Nephron progenitor cell (in vitro differentiated cells): ENCODE measurements around the gene VWC2L.

Experiments
- DNase-seq: peaks from one replicate; pipeline ENCODE4 v3.0.0; 2021
- H3K27ac Mint-ChIP-seq: 2 replicates; pipeline ENCODE4 v1.8.0; 2021; ENCODE audit warnings: mild to moderate bottlenecking, moderate library complexity, mixed read lengths
- H3K27me3 Mint-ChIP-seq: 2 replicates; pipeline ENCODE4 v1.8.0; 2021; ENCODE audit warnings: mild to moderate bottlenecking, low read depth, mixed read lengths; ENCODE audit not compliant: poor library complexity
- H3K36me3 Mint-ChIP-seq: 2 replicates; pipeline ENCODE4 v1.8.0; 2021; ENCODE audit warnings: low read depth, mixed read lengths
- H3K4me1 Mint-ChIP-seq: 2 replicates; pipeline ENCODE4 v1.8.0; 2021; ENCODE audit warnings: mixed read lengths
- H3K4me3 Mint-ChIP-seq: 2 replicates; pipeline ENCODE4 v1.8.0; 2021; ENCODE audit warnings: mild to moderate bottlenecking, moderate library complexity, mixed read lengths
- H3K9me3 Mint-ChIP-seq: 2 replicates; pipeline ENCODE4 v1.8.0; 2021; ENCODE audit warnings: mild to moderate bottlenecking, moderate library complexity, mixed read lengths
- CTCF ChIP-seq: fragments of 200-600 bp; sonication (generic); IDR thresholded peaks from 2 replicates; pipeline ENCODE4 v1.5.0; 2021; ENCODE audit warnings: antibody characterized with exemption

VWC2L gene

GRCh38 chr2:214557884-214558283, 147.0 kb downstream of the VWC2L start:
- peaks cover 16% of the 10 kb centered on the region for H3K9me3 Mint-ChIP-seq
- no peak overlapping the region for H3K27ac Mint-ChIP-seq
- no peaks in the 10 kb centered on the region for H3K36me3 Mint-ChIP-seq
- H3K4me3 Mint-ChIP-seq, result no peak overlapping the region
- H3K27me3 Mint-ChIP-seq, result no peaks in the 10 kb centered on the region
- TF ChIP-seq CTCF, result no peak
- no peaks in the 10 kb centered on the region for H3K4me1 Mint-ChIP-seq
- DNase-seq, result no peak

DNA sequence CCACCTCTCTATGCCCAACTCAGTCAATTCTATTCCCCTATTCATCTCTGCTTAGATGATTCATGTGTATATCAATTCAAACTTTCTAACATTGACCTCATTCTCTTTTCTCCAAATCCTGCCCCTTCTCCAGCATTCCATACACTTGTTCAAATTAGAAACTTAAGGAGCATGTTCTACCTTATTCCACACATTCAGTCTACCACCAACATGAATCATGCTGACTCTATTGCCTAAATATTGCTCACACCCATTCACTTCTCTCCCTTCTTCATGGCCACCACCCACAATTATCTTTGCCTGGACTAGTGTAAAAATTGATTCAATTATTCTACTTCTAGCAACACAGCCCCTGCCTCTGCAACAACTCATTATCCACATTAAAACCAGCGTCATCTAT, 147.5 kb downstream of the VWC2L start:
- Mint-ChIP-seq H3K36me3 (no peaks in the 10 kb centered on the region), H3K27me3 (no peaks in the 10 kb centered on the region), H3K27ac (no peak overlapping the region), H3K4me1 (no peaks in the 10 kb centered on the region), H3K9me3 (peaks cover 16% of the 10 kb centered on the region), H3K4me3 (no peak overlapping the region)
- TF ChIP-seq CTCF, result no peak
- no peak for DNase-seq

GRCh38 chr2:214560176-214560575, 149.3 kb downstream of the VWC2L start:
- Mint-ChIP-seq H3K9me3 (peaks cover 29% of the 10 kb centered on the region), H3K4me1 (no peaks in the 10 kb centered on the region), H3K36me3 (no peaks in the 10 kb centered on the region), H3K4me3 (no peak overlapping the region), H3K27ac (no peak overlapping the region), H3K27me3 (no peaks in the 10 kb centered on the region)
- DNase-seq, result no peak
- no peak for TF ChIP-seq CTCF

- no peak for TF ChIP-seq CTCF
- Mint-ChIP-seq H3K4me1 (no peaks in the 10 kb centered on the region), H3K9me3 (peaks cover 29% of the 10 kb centered on the region), H3K36me3 (no peaks in the 10 kb centered on the region), H3K27ac (no peak overlapping the region), H3K4me3 (no peak overlapping the region), H3K27me3 (no peaks in the 10 kb centered on the region)
- no peak for DNase-seq
Measured at GRCh38 chr2:214560618-214561190, 149.8 kb downstream of the VWC2L start.

- no peak for DNase-seq
- peaks cover 35% of the 10 kb centered on the region for H3K9me3 Mint-ChIP-seq
- H3K36me3 Mint-ChIP-seq, result no peaks in the 10 kb centered on the region
- peaks cover 18% of the 10 kb centered on the region for H3K4me1 Mint-ChIP-seq
- H3K27ac Mint-ChIP-seq, result no peak overlapping the region
- no peak overlapping the region for H3K4me3 Mint-ChIP-seq
- no peak for TF ChIP-seq CTCF
- no peaks in the 10 kb centered on the region for H3K27me3 Mint-ChIP-seq
Measured at GRCh38 chr2:214565246-214565645, 154.4 kb downstream of the VWC2L start.

GRCh38 chr2:214566457-214566856, 155.6 kb downstream of the VWC2L start:
- Mint-ChIP-seq H3K9me3 (peaks cover 35% of the 10 kb centered on the region), H3K36me3 (no peaks in the 10 kb centered on the region), H3K27me3 (no peaks in the 10 kb centered on the region), H3K27ac (peak overlapping the region; percentile 74), H3K4me3 (no peak overlapping the region), H3K4me1 (peaks cover 18% of the 10 kb centered on the region)
- no peak for TF ChIP-seq CTCF
- DNase-seq, result no peak
